Embryonic facial prominence (tissue), 1 donor: ENCODE results near the gene ABLIM2.

ENCODE experiments used
- DNase-seq: peaks from one replicate; pipeline ENCODE4 v3.0.0-alpha.2; 2016; ENCODE audit errors: extremely low spot score

Gene ABLIM2

GRCh38 chr4:8005033-8005808 is 153.4 kb downstream of the ABLIM2 start:
- no peak for DNase-seq

- no peak for DNase-seq
Measured at GRCh38 chr4:8004066-8004465, 154.5 kb downstream of the ABLIM2 start.

GRCh38 chr4:8002525-8003309 is 155.9 kb downstream of the ABLIM2 start:
- no peak for DNase-seq

- no peak for DNase-seq
Measured at GRCh38 chr4:8001564-8002355, 156.9 kb downstream of the ABLIM2 start.

GRCh38 chr4:8000721-8001491 is 157.7 kb downstream of the ABLIM2 start:
- no peak for DNase-seq

- no peak for DNase-seq
Measured at GRCh38 chr4:8000247-8000646, 158.4 kb downstream of the ABLIM2 start.

GRCh38 chr4:7999695-8000094 is 158.9 kb downstream of the ABLIM2 start:
- no peak for DNase-seq

GRCh38 chr4:7999279-7999678 is 159.3 kb downstream of the ABLIM2 start:
- DNase-seq = no peak

- no peak for DNase-seq
Measured at GRCh38 chr4:7998447-7998846, 160.2 kb downstream of the ABLIM2 start.

- no peak for DNase-seq
Measured at GRCh38 chr4:7995866-7996265, 162.7 kb downstream of the ABLIM2 start.

- no peak for DNase-seq
Measured at GRCh38 chr4:7995135-7995534, 163.5 kb downstream of the ABLIM2 start.

- DNase-seq = no peak
Measured at GRCh38 chr4:7993671-7994070, 164.9 kb downstream of the ABLIM2 start.

GRCh38 chr4:7992846-7993245 is 165.8 kb downstream of the ABLIM2 start:
- DNase-seq = no peak

- no peak for DNase-seq
Measured at GRCh38 chr4:7990807-7991459, 167.7 kb downstream of the ABLIM2 start.

- no peak for DNase-seq
Measured at GRCh38 chr4:7989654-7990053, 169.0 kb downstream of the ABLIM2 start.

- no peak for DNase-seq
Measured at GRCh38 chr4:7988437-7988836, 170.2 kb downstream of the ABLIM2 start.

GRCh38 chr4:7987148-7987989 is 171.2 kb downstream of the ABLIM2 start:
- DNase-seq = no peak

GRCh38 chr4:7985891-7986441 is 172.6 kb downstream of the ABLIM2 start:
- DNase-seq = no peak

- DNase-seq = no peak
Measured at GRCh38 chr4:7985072-7985471, 173.5 kb downstream of the ABLIM2 start.
